GM19397 (cell line): ENCODE measurements around the gene GALNT12.
A peak's percentile ranks its signal among the peaks of the same experiment; 100 is the strongest.

Experiments used
- ATAC-seq: cut with Tn5 transposase; IDR thresholded peaks from one replicate; pipeline ENCODE4 v1.9.1; 2021; ENCODE audit warnings: mild to moderate bottlenecking, moderate library complexity; ENCODE audit not compliant: unreplicated experiment

The GALNT12 gene

DNA sequence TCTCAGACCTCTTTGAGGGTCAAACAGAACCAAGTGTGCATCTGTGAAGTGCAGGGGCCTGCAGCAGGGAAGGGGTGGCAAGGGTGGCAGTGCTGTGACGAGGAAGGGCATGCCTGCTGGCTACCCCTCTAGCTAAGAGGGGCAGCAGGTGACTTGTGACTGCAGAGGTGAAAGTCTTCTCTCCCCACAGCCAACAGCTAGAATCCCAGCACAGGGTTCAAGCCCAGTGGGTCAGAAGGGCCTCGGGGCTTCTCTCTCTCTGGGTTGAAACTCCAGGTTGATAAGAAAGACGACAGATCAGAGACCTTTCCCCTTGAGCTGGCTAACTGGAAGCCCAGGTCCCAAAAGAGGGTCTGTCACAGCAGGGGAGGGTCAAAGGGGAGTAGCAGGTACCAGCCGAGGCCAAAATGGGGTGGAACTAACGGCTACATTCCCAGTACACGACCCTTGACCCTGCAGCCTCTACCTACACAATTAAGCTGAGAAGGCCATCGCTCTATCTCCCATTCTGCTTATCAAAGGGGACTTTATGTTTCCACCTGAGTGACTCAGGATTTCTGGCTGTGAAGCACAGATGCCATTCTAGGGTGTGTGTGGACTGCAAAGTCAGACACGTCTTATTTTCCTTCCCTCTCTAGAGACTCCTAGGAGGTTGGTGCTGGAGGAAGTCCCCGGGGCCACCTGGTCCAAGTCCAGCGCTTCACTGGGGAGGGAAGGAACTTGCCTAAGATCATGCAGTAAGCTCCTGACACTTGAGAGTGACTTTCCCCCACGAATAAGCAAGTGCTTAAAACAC lies 25.7 kb upstream of the GALNT12 start:
- ATAC-seq: no peak

DNA sequence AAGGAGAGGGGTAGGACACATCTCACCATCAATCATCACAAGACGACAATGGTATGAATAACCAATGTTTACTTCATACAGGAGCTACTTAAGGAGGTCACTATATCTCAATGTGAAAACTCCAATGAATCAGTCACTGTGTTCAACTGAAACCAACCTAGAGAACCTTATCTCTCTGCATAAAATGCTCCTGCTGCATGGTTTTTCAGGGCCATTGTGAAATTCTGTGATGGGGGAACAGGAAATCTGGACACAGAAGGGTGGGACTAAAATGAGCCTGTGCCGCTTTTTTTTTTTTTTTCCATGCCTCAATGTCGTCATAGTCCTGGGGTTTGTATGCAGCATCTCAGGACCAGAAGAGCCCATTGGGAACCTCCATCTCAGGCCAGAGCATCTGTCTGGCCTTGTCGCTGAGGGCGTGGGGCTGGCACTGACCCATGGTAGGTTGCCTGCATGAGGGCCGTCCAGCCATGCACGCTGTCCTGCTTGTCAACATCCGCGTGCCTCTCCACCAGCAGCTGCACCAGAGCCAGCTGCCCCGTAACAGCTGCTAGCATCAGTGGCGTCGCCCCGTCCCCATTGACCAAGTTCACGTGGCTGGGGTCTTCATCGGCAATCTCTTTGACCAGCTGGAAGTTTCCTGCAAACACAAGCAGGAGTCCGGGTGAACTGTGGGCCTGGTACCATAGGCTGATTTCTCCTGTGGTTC lies 23.8 kb upstream of the GALNT12 start:
- ATAC-seq: no peak

GRCh38 chr9:98784831-98785806 lies 22.4 kb upstream of the GALNT12 start:
- no peak for ATAC-seq

- ATAC-seq: no peak
These were observed 20.5 kb upstream of the GALNT12 start for GRCh38 chr9:98786750-98787510.

- ATAC-seq: no peak
These were observed 19.6 kb upstream of the GALNT12 start for GRCh38 chr9:98787766-98788335.

- no peak for ATAC-seq
These were observed 17.9 kb upstream of the GALNT12 start for GRCh38 chr9:98789483-98790133.

GRCh38 chr9:98790134-98790841 lies 17.2 kb upstream of the GALNT12 start:
- no peak for ATAC-seq

DNA sequence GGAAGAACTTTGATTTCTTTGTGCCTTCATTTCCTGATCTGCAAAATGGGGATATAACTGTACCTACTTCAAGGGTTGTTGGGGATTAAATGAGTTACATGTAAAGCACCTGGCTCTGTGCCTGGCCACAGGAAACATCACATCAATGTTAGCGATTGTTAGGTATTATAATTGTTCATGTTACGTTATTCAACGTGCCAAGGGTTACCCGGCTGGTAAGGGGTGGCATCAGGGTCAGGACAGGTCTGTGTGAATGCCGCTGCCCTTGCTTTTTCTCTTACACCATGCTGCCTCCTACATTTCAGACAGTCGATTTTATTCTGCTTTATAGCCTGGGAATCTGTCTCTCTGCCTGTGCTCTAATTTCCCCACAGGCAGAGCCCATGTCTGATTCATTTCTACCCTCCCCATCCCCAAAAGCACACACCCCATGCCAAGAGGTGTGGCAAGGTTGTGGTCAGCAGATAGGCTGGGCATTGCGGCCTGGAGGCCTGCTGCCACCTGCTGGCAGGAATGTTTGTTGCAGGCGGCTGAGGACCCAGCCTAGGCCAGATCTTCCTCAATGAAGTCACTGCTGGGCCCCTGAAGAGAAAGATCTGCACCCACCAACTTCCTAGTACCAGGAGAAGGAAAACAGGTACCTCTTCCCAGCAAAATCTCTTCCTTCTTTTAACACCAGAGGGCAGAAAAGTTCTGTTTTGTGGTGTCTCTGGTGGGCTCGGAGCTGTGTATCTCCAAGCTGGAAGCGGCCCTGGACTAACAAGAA lies 16.4 kb upstream of the GALNT12 start:
- peak; percentile 49 for ATAC-seq

- no peak for ATAC-seq
These were observed 15.6 kb upstream of the GALNT12 start for GRCh38 chr9:98791608-98792490.

DNA sequence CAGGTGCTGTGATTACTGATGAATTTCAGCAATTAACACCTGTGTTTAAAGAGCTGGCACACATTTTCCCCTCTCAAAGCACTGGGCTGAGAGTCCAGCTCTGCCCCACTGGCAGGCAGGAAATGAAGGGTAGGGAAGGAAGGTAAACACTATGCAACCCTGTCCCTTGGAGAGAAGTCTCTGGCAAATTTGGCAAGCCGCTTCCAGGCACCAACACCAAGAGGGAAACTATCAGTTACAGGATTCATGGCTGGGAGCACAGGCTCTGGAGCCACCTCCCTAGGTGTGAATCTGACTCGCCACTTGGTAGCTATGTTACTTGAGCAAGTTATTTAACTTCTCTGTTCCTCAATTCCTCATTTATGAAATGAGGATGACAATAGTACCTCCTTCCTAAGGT lies 14.4 kb upstream of the GALNT12 start:
- no peak for ATAC-seq

DNA sequence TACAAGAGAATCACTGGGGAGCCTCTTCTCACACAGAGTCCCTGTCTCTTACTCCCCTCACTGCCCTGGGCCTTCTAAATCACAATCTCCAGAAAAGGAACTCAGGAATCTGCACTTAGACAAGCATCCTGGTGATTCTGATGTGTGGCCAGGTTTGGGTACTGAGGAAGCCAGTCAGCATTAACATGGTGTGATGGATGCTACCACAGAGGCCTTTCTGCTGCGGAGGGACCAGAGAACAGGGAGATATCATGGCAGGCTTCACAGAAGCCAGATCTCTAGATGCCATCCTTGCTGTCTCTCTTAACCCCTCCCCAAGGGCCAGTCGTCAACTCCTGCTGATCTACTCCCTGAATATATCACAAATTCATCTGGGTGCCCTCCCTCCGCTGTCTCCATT lies 12.7 kb upstream of the GALNT12 start:
- no peak for ATAC-seq

DNA sequence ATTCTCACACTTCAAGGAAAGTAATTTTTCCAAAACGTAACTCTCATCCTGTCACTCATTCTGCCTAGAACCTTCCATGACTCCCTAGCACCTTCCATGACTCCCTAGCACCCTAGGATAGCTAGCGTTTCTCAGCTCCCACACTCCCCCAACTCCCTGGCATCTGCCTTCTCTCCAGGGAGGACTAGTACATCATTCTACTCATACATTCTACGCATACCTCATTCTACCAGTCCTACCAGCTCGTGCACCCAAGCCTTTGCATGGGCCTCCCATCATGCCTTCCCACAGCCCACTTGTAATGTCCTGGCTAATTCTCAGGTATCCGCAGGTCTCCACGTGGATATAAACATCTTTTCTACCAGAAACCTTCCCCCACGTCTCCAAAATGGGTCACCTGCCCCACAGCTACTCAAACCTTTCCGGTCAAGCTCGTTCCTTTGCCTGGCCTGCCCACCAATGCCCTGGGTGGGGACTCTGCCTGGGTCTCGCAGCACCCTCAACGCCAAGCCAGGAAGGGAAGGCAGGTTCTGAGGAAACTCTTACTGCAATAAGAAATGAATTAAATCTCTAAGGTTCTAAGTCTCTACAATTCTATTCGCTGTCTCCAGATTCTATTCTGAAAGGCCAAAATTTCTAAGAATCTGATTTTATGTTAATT lies 12.0 kb upstream of the GALNT12 start:
- no peak for ATAC-seq

GRCh38 chr9:98795970-98796363 lies 11.5 kb upstream of the GALNT12 start:
- ATAC-seq: peak; percentile 39

DNA sequence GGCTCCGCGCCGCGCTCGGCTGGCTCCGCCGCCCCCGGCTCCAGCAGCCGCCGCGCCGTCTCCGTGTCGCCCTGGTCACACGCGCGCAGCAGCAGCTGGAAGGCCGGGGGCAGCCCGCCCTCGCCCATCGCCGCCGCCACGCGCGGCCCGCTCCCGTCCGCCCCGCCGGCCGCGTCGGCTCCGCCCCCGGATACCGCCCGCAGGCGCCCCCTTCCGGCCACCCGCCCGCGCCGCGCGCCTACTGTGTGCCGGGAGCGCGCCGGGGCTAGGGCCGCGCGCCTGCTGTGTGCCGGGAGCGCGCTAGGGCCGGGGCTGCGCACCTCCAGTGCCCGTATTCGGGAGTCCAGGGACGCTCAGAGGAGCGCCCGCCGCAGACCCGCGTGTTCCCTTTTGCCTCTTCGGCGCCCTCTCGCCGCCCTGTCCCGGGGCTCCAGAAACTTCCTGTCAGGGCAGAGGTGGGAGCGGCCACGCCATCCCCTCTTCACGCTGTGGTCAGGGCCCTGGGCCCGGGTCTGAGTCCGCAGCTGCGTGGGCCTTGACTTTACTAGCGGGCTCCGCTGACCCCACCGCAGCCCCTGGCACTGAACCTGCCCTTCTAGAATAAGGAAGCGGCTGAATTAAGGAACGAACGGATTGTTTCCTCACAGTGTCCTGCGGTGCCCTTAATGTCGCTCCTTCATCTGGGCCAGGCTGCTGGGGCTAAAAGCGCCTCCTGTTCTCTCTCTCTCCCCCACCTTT lies 10.9 kb upstream of the GALNT12 start, which contains the start of gene ANKS6:
Gene ANKS6, minus strand, starts transcription at position 192 of the 738 bp plus-strand sequence. Its CDS starts 64 bp downstream, at position 128.
- ATAC-seq: peak; percentile 76

DNA sequence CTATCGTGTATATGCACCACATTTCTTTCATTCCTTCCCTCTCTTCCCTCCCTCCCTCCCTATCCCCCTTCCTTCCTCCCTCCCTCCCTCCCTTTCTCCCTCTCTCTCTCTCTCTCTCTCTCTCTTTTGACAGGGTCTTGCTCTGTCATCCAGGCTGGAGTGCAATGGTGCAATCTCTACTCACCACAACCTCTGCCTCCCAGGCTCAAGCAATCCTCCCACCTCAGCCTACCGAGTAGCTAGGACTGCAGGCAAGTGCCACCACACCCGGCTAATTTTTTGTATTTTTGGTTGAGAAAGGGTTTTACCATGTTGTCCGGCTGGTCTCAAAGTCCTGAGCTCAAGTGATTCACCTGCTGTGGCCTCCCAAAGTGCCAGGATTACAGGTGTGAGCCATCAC lies 10.0 kb upstream of the GALNT12 start:
- ATAC-seq: no peak

GRCh38 chr9:98798254-98798653 lies 9.2 kb upstream of the GALNT12 start:
- no peak for ATAC-seq
